UCSD-AML1 (cell line): ENCODE measurements around the gene TIPRL.

Source experiments
- DNase-seq: peaks from one replicate; lab custom pipeline; 2025; ENCODE audit not compliant: unreplicated experiment; lab: John Stamatoyannopoulos, UW

TIPRL gene

GRCh38 chr1:168210312-168210711, 31.6 kb downstream of the TIPRL start:
- no peak for DNase-seq

- no peak for DNase-seq
These were observed 34.6 kb downstream of the TIPRL start for GRCh38 chr1:168213349-168213748.

GRCh38 chr1:168216171-168216570, 37.4 kb downstream of the TIPRL start:
- DNase-seq: no peak

GRCh38 chr1:168217664-168218063, 38.9 kb downstream of the TIPRL start:
- DNase-seq: no peak

GRCh38 chr1:168218658-168219057, 39.9 kb downstream of the TIPRL start:
- no peak for DNase-seq

- no peak for DNase-seq
These were observed 41.7 kb downstream of the TIPRL start for GRCh38 chr1:168220470-168220871.

- no peak for DNase-seq
These were observed 42.5 kb downstream of the TIPRL start for GRCh38 chr1:168221275-168221674.

- DNase-seq: no peak
These were observed 44.5 kb downstream of the TIPRL start for GRCh38 chr1:168223261-168223660.

GRCh38 chr1:168223681-168224540, 45.1 kb downstream of the TIPRL start:
- no peak for DNase-seq

- DNase-seq: no peak
These were observed 46.2 kb downstream of the TIPRL start for GRCh38 chr1:168224991-168225390.

GRCh38 chr1:168225476-168226190, 46.9 kb downstream of the TIPRL start, which contains the start of gene SFT2D2:
Gene SFT2D2, plus strand, starts transcription at chr1:168226004. Its CDS starts 76 bp downstream, at chr1:168226080.
- peak; percentile 83 for DNase-seq

- no peak for DNase-seq
These were observed 48.9 kb downstream of the TIPRL start for GRCh38 chr1:168227620-168228019.

- DNase-seq: no peak
These were observed 51.1 kb downstream of the TIPRL start for GRCh38 chr1:168229893-168230292.

- DNase-seq: no peak
These were observed 51.9 kb downstream of the TIPRL start for GRCh38 chr1:168230709-168231108.

GRCh38 chr1:168234846-168235547, 56.2 kb downstream of the TIPRL start:
- peak; percentile 18 for DNase-seq

GRCh38 chr1:168235548-168235885, 56.8 kb downstream of the TIPRL start:
- DNase-seq: no peak

GRCh38 chr1:168235937-168236336, 57.2 kb downstream of the TIPRL start:
- no peak for DNase-seq

GRCh38 chr1:168236836-168237611, 58.3 kb downstream of the TIPRL start:
- DNase-seq: no peak

GRCh38 chr1:168243198-168243597, 64.4 kb downstream of the TIPRL start:
- DNase-seq: no peak

GRCh38 chr1:168243636-168244212, 65.0 kb downstream of the TIPRL start:
- no peak for DNase-seq

- no peak for DNase-seq
These were observed 66.3 kb downstream of the TIPRL start for GRCh38 chr1:168245042-168245441.
